ENCODE measurements around the gene MEIS1.

The MEIS1 gene

GRCh38 chr2:66442516-66443185, 7.7 kb downstream of the MEIS1 start:
- FAIRE-seq (no peak), DNase-seq (ENCODE audit: extremely low spot score, insufficient read length, low read depth) (no peak)

GRCh38 chr2:66443186-66443978, 8.5 kb downstream of the MEIS1 start:
- FAIRE-seq (no peak), DNase-seq (ENCODE audit: extremely low spot score, insufficient read length, low read depth) (no peak)

GRCh38 chr2:66443979-66444861, 9.3 kb downstream of the MEIS1 start:
- FAIRE-seq (no peak), DNase-seq (ENCODE audit: extremely low spot score, insufficient read length, low read depth) (no peak)

GRCh38 chr2:66445076-66445924, 10.4 kb downstream of the MEIS1 start:
- FAIRE-seq, result no peak
- DNase-seq (ENCODE audit: extremely low spot score, insufficient read length, low read depth), result no peak

GRCh38 chr2:66445925-66446871, 11.3 kb downstream of the MEIS1 start:
- no peak for DNase-seq (ENCODE audit: extremely low spot score, insufficient read length, low read depth)
- no peak for FAIRE-seq

- FAIRE-seq, result no peak
These were observed 12.0 kb downstream of the MEIS1 start for GRCh38 chr2:66446941-66447340.

GRCh38 chr2:66447677-66448076, 12.8 kb downstream of the MEIS1 start:
- FAIRE-seq (no peak), DNase-seq (ENCODE audit: extremely low spot score, insufficient read length, low read depth) (no peak)

More at GRCh38 chr2:66446941-66447340, 12.0 kb downstream of the MEIS1 start:
- no peak for DNase-seq (ENCODE audit: extremely low spot score, insufficient read length, low read depth)

- FAIRE-seq (no peak), DNase-seq (ENCODE audit: extremely low spot score, insufficient read length, low read depth) (no peak)
These were observed 13.4 kb downstream of the MEIS1 start for GRCh38 chr2:66448136-66448991.

GRCh38 chr2:66452214-66452613, 17.3 kb downstream of the MEIS1 start:
- DNase-seq (ENCODE audit: extremely low spot score, insufficient read length, low read depth) (no peak), FAIRE-seq (no peak)

- DNase-seq (ENCODE audit: extremely low spot score, insufficient read length, low read depth), result no peak
- FAIRE-seq, result no peak
These were observed 18.0 kb downstream of the MEIS1 start for GRCh38 chr2:66452917-66453316.

- DNase-seq (ENCODE audit: extremely low spot score, insufficient read length, low read depth) (no peak), FAIRE-seq (no peak)
These were observed 20.6 kb downstream of the MEIS1 start for GRCh38 chr2:66455490-66455889.

GRCh38 chr2:66456183-66457041, 21.5 kb downstream of the MEIS1 start:
- DNase-seq (ENCODE audit: extremely low spot score, insufficient read length, low read depth) (no peak), FAIRE-seq (no peak)

- no peak for FAIRE-seq
- no peak for DNase-seq (ENCODE audit: extremely low spot score, insufficient read length, low read depth)
These were observed 22.6 kb downstream of the MEIS1 start for GRCh38 chr2:66457545-66457944.

- FAIRE-seq, result no peak
These were observed 25.1 kb downstream of the MEIS1 start for GRCh38 chr2:66460031-66460430.

GRCh38 chr2:66461001-66461663, 26.2 kb downstream of the MEIS1 start:
- no peak for FAIRE-seq
- DNase-seq (ENCODE audit: extremely low spot score, insufficient read length, low read depth), result no peak

More at GRCh38 chr2:66460031-66460430, 25.1 kb downstream of the MEIS1 start:
- no peak for DNase-seq (ENCODE audit: extremely low spot score, insufficient read length, low read depth)
